ENCODE measurements around the gene GNA14. TPM values are rescaled to one million over a fixed set of nuclear protein-coding genes. Genes with fewer than 3 reads are reported as not detected.

The GNA14 gene
- total and polyA plus RNA-seq, 2 of the 8 experiments (the other 6 are each of a cell fraction or from before 2014, with no cell fraction given) = 3.4 to 6.3 TPM

- TF ChIP-seq CHD7 (IDR thresholded peaks at IDR 0.05; ENCODE audit: insufficient replicate concordance, low read length) (no peak), TEAD4 (IDR thresholded peaks at IDR 0.05; ENCODE audit: low read depth, low read length) (0 out of 2 replicates have a peak, but pooled peaks have one; percentile 47)
Measured at GRCh38 chr9:77495834-77496671, 152.1 kb downstream of the GNA14 start (continued).

Measured in H1 (cell line).